ENCODE measurements around the gene NEXMIF. TPM values are rescaled to one million over a fixed set of nuclear protein-coding genes. Genes with fewer than 3 reads are reported as not detected.
"Not testable (repeated sequence)": the region's sequence is repeated elsewhere in the genome, so short reads cannot be mapped to it uniquely, and the experiment has no call there.

Gene NEXMIF
- total RNA-seq, 1 donor from 2014 or later, result 0.31 TPM

DNA sequence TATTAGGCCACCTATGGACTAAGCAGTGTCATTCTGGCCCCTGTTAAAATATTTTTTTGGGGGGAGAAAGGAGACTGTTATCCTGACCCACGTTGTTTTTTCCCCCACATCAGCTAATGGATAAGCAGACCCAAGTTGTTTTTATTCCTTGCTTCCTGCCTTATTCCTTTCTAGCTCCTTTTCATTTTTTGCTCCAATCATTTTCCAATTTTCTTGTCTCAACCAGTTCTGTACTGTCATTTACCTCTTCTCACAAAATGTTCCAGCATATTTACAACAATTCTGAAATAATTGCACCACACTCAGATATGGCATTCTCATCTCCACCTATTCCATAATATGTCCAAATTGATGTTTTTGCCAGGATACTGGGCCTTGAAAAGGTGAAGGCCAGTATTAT is 150.3 kb downstream of the NEXMIF start:
- DNase-seq (ENCODE audit: low spot score), result no peak
- Mint-ChIP-seq H3K9me3 (ENCODE audit: unreplicated experiment) (no peaks in the 10 kb centered on the region), H3K27me3 (ENCODE audit: unreplicated experiment) (peaks cover 2% of the 10 kb centered on the region), H3K36me3 (ENCODE audit: low read depth, unreplicated experiment) (no peaks in the 10 kb centered on the region), H3K4me1 (ENCODE audit: unreplicated experiment) (peaks cover 10% of the 10 kb centered on the region), H3K4me3 (ENCODE audit: unreplicated experiment) (no peak overlapping the region), H3K27ac (ENCODE audit: unreplicated experiment) (no peak overlapping the region)
- no peak for TF ChIP-seq CTCF (IDR thresholded peaks at IDR 0.05; ENCODE audit: unreplicated experiment)

- no peak for TF ChIP-seq CTCF (IDR thresholded peaks at IDR 0.05; ENCODE audit: unreplicated experiment)
- Mint-ChIP-seq H3K27ac (ENCODE audit: unreplicated experiment) (no peak overlapping the region), H3K4me3 (ENCODE audit: unreplicated experiment) (no peak overlapping the region), H3K36me3 (ENCODE audit: low read depth, unreplicated experiment) (no peaks in the 10 kb centered on the region), H3K4me1 (ENCODE audit: unreplicated experiment) (no peaks in the 10 kb centered on the region), H3K9me3 (ENCODE audit: unreplicated experiment) (no peaks in the 10 kb centered on the region), H3K27me3 (ENCODE audit: unreplicated experiment) (no peaks in the 10 kb centered on the region)
- no peak for DNase-seq (ENCODE audit: low spot score)
These were observed 188.8 kb downstream of the NEXMIF start for GRCh38 chrX:74736450-74736849.

DNA sequence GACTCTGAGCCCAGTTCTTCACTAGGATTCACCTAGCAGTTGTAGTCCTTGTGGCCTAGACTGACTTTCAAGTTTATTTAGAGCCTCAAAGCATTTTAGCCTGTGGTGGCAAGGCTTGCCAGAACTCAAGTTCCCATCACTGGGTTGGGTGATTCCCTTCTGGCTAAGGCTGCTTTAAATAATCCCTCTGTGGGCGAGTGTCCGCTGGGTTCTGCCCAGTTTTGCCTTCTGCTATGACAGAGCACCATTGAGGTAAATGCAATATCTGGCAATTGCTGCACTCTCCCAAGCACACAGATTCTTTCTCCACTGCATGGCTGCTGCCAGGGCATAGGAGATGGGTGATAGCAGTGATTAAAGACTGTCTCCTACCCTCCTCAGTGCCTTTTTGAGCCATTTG is 220.0 kb downstream of the NEXMIF start:
- H3K36me3 Mint-ChIP-seq (ENCODE audit: low read depth, unreplicated experiment), result no peaks in the 10 kb centered on the region
- no peak overlapping the region for H3K4me3 Mint-ChIP-seq (ENCODE audit: unreplicated experiment)
- no peaks in the 10 kb centered on the region for H3K27me3 Mint-ChIP-seq (ENCODE audit: unreplicated experiment)
- no peak for DNase-seq (ENCODE audit: low spot score)
- no peak for TF ChIP-seq CTCF (IDR thresholded peaks at IDR 0.05; ENCODE audit: unreplicated experiment)
- no peaks in the 10 kb centered on the region for H3K4me1 Mint-ChIP-seq (ENCODE audit: unreplicated experiment)
- H3K27ac Mint-ChIP-seq (ENCODE audit: unreplicated experiment), result no peak overlapping the region
- no peaks in the 10 kb centered on the region for H3K9me3 Mint-ChIP-seq (ENCODE audit: unreplicated experiment)

DNA sequence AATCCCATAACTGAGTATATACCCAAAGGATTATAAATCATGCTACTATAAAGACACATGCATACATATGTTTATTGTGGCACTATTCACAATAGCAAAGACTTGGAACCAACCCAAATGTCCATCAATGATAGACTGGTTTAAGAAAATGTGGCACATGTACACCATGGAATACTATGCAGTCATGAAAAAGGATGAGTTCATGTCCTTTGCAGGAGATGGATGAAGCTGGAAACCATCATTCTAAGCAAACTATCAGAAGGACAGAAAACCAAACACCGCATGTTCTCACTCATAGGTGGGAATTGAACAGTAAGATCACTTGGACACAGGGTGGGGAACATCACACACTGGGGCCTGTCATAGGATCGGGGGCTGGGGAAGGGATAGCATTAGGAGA is 223.9 kb downstream of the NEXMIF start:
- not testable (repeated sequence) for H3K4me3 Mint-ChIP-seq (ENCODE audit: unreplicated experiment); H3K27me3 Mint-ChIP-seq (ENCODE audit: unreplicated experiment); H3K4me1 Mint-ChIP-seq (ENCODE audit: unreplicated experiment); H3K36me3 Mint-ChIP-seq (ENCODE audit: low read depth, unreplicated experiment); H3K27ac Mint-ChIP-seq (ENCODE audit: unreplicated experiment); H3K9me3 Mint-ChIP-seq (ENCODE audit: unreplicated experiment); DNase-seq (ENCODE audit: low spot score)

- DNase-seq (ENCODE audit: low spot score), result no peak
- Mint-ChIP-seq H3K27me3 (ENCODE audit: unreplicated experiment) (no peaks in the 10 kb centered on the region), H3K4me3 (ENCODE audit: unreplicated experiment) (no peak overlapping the region), H3K4me1 (ENCODE audit: unreplicated experiment) (no peaks in the 10 kb centered on the region), H3K27ac (ENCODE audit: unreplicated experiment) (no peak overlapping the region), H3K9me3 (ENCODE audit: unreplicated experiment) (no peaks in the 10 kb centered on the region), H3K36me3 (ENCODE audit: low read depth, unreplicated experiment) (no peaks in the 10 kb centered on the region)
- TF ChIP-seq CTCF (IDR thresholded peaks at IDR 0.05; ENCODE audit: unreplicated experiment), result no peak
These were observed 240.8 kb downstream of the NEXMIF start for GRCh38 chrX:74684466-74684865.

Other genes with a start within 250 kb of the NEXMIF start
- gene ABCB7, start 230.8 kb upstream of the NEXMIF start, total RNA-seq (ENCODE audit: unreplicated experiment), result 59.0 TPM